Type B pancreatic cell (in vitro differentiated cells): Measurements from ENCODE around the gene DNAJC12. TPM values are rescaled to one million over a fixed set of nuclear protein-coding genes. Genes with fewer than 3 reads are reported as not detected.

Source experiments
- DNase-seq: peaks from one replicate; pipeline ENCODE4 v3.0.0; 2021; ENCODE audit warnings: mixed read lengths; ENCODE audit not compliant: unreplicated experiment; ENCODE audit errors: extremely low spot score
- H3K27ac Mint-ChIP-seq: 2 replicates; pipeline ENCODE4 v1.8.0; 2021; ENCODE audit warnings: mild to moderate bottlenecking, mixed read lengths
- H3K27me3 Mint-ChIP-seq: 2 replicates; pipeline ENCODE4 v1.8.0; 2021; ENCODE audit warnings: mixed read lengths
- H3K36me3 Mint-ChIP-seq: 2 replicates; pipeline ENCODE4 v1.8.0; 2021; ENCODE audit warnings: mixed read lengths
- H3K4me1 Mint-ChIP-seq: one replicate; pipeline ENCODE4 v1.8.0; 2021; ENCODE audit warnings: mixed read lengths; ENCODE audit not compliant: unreplicated experiment
- H3K4me3 Mint-ChIP-seq: 2 replicates; pipeline ENCODE4 v1.8.0; 2021; ENCODE audit warnings: mild to moderate bottlenecking, mixed read lengths
- H3K9me3 Mint-ChIP-seq: 2 replicates; pipeline ENCODE4 v1.8.0; 2021; ENCODE audit warnings: mixed read lengths
- total RNA-seq: library from RNA; stranded (reverse); gene quantifications from 2 replicates; pipeline ENCODE4 v1.2.1, GENCODE V29; 2021; ENCODE audit warnings: low replicate concordance
- TF ChIP-seq, protein P1 (sequence below): fragments of 200-600 bp; sonication (generic); conservative IDR thresholded peaks from 2 replicates; pipeline ENCODE4 v1.5.0; 2021; ENCODE audit warnings: antibody characterized with exemption, mild to moderate bottlenecking

The DNAJC12 gene
- total RNA-seq, 1 donor from 2014 or later, result 15.7 TPM

DNA sequence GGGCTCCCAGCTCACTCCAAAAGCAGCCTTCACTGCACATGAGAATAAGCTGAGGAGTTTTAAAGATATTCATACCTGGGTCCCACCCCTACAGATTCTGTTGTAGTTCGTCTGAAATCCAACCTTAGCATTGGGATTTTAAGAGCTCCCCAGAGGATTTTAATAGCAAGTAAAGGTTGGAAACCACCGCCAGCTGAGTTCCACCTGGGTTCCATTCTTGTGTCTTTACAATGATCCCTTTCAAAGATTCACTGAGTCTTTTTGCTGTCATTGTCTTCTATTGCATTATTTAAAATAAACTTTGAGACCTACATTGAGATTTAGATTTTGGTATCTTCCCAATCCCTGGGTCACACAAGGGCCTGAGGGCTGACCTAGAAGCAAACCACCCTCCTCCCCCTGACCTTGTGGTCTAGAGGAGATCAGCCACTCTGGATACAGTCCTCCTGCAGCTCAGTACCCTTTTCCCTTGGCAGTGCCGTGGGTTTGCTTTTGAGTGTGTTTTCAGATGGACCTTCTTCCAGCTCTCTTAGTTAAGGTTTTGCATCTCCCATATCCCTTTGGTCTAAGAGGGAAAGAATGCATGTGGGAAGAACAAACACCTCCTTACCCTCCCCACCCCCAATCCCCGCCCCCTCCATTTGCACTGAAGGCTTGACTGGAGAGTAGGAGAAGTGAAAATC lies 23.9 kb upstream of the DNAJC12 start:
- no peaks in the 10 kb centered on the region for H3K27me3 Mint-ChIP-seq
- TF ChIP-seq, protein P1, sequence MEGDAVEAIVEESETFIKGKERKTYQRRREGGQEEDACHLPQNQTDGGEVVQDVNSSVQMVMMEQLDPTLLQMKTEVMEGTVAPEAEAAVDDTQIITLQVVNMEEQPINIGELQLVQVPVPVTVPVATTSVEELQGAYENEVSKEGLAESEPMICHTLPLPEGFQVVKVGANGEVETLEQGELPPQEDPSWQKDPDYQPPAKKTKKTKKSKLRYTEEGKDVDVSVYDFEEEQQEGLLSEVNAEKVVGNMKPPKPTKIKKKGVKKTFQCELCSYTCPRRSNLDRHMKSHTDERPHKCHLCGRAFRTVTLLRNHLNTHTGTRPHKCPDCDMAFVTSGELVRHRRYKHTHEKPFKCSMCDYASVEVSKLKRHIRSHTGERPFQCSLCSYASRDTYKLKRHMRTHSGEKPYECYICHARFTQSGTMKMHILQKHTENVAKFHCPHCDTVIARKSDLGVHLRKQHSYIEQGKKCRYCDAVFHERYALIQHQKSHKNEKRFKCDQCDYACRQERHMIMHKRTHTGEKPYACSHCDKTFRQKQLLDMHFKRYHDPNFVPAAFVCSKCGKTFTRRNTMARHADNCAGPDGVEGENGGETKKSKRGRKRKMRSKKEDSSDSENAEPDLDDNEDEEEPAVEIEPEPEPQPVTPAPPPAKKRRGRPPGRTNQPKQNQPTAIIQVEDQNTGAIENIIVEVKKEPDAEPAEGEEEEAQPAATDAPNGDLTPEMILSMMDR, result no peak
- no peak for DNase-seq
- no peak overlapping the region for H3K4me3 Mint-ChIP-seq
- no peaks in the 10 kb centered on the region for H3K36me3 Mint-ChIP-seq
- no peaks in the 10 kb centered on the region for H3K4me1 Mint-ChIP-seq
- H3K9me3 Mint-ChIP-seq, result no peaks in the 10 kb centered on the region
- H3K27ac Mint-ChIP-seq, result no peak overlapping the region

GRCh38 chr10:67858971-67859370 lies 21.0 kb upstream of the DNAJC12 start:
- no peaks in the 10 kb centered on the region for H3K27me3 Mint-ChIP-seq
- no peak for DNase-seq
- TF ChIP-seq, protein P1, result no peak
- no peaks in the 10 kb centered on the region for H3K9me3 Mint-ChIP-seq
- H3K27ac Mint-ChIP-seq, result no peak overlapping the region
- H3K4me1 Mint-ChIP-seq, result no peaks in the 10 kb centered on the region
- H3K4me3 Mint-ChIP-seq, result no peak overlapping the region
- H3K36me3 Mint-ChIP-seq, result no peaks in the 10 kb centered on the region

- Mint-ChIP-seq H3K9me3 (no peaks in the 10 kb centered on the region), H3K27me3 (no peaks in the 10 kb centered on the region), H3K4me1 (peaks cover 4% of the 10 kb centered on the region), H3K4me3 (no peak overlapping the region), H3K27ac (no peak overlapping the region), H3K36me3 (no peaks in the 10 kb centered on the region)
- TF ChIP-seq, protein P1, result no peak
- no peak for DNase-seq
These were observed 15.5 kb upstream of the DNAJC12 start for GRCh38 chr10:67853512-67853911.

DNA sequence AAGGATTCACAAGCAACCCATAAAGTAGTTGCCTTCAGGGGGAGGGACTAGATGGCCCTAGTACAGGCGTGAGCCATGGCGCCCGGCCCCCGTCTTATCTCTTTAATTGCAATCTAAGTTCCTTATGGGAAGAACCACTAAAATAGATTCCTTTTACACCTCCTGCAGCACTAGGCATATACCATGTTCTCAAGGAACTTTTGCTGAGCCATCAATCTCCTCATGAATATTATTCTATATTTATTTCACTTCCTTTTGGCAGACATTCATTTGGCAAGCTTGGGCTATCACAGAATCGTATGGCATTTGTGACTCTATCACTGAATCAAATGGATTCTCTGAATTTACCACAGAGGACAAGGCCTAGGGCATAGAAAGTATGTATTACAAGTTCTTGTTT lies 14.8 kb upstream of the DNAJC12 start:
- TF ChIP-seq, protein P1, result no peak

DNA sequence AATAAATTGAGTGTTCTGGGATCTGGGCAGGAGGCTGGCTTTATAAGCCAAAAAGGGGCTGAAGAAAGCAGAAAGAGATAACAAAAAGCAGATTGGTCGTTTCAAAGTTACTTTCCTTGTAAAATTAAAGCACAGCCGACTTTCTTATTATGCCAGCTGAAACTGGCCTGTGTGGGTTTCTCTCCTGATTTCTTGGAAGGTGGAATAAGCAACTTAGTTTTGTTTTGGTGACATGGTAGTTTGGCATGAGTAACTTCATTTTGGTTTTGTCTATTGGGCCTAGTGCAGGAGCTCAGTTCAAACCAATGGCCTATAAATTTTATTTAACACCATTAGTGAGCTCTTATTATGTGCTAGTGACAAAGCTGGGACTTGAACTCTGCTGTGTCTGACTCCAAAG lies 13.2 kb upstream of the DNAJC12 start:
- Mint-ChIP-seq H3K27ac (no peak overlapping the region), H3K36me3 (no peaks in the 10 kb centered on the region), H3K4me1 (peaks cover 4% of the 10 kb centered on the region), H3K27me3 (no peaks in the 10 kb centered on the region), H3K4me3 (peak overlapping the region; percentile 62), H3K9me3 (no peaks in the 10 kb centered on the region)
- TF ChIP-seq, protein P1, result no peak
- DNase-seq, result no peak

More for the DNA sequence above, 14.8 kb upstream of the DNAJC12 start:
- DNase-seq, result no peak
- no peaks in the 10 kb centered on the region for H3K36me3 Mint-ChIP-seq
- peaks cover 4% of the 10 kb centered on the region for H3K4me1 Mint-ChIP-seq
- H3K4me3 Mint-ChIP-seq, result no peak overlapping the region
- no peak overlapping the region for H3K27ac Mint-ChIP-seq
- H3K27me3 Mint-ChIP-seq, result no peaks in the 10 kb centered on the region
- no peaks in the 10 kb centered on the region for H3K9me3 Mint-ChIP-seq
